ENCODE measurements around the gene ITPR2. TPM values are rescaled to one million over a fixed set of nuclear protein-coding genes. Genes with fewer than 3 reads are reported as not detected.

Gene ITPR2
- total RNA-seq, 1 donor from 2014 or later, result 16.7 TPM

DNA sequence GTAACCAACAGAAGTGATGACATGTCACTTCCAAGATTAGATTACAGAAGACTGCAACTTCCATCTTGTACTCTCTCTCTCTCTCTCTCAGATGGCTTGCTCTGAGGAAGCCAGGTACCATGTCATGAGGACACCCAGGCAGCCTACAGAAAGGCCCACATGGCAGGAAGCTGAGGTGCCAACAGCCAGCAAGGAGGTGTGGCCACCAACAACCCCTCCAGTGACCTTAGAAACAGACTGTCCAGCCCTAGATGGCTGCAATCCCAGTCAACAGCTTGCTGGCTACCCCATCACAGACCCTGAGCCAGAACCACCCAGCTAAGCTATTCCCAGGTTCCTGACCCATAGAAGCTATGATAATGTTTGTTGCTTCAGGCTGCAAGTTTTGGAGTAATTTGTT lies 178.4 kb downstream of the ITPR2 start:
- no peak for DNase-seq (ENCODE audit: low read depth, low spot score)
- peaks cover 6% of the 10 kb centered on the region for H3K9me3 Mint-ChIP-seq
- TF ChIP-seq, protein P1, sequence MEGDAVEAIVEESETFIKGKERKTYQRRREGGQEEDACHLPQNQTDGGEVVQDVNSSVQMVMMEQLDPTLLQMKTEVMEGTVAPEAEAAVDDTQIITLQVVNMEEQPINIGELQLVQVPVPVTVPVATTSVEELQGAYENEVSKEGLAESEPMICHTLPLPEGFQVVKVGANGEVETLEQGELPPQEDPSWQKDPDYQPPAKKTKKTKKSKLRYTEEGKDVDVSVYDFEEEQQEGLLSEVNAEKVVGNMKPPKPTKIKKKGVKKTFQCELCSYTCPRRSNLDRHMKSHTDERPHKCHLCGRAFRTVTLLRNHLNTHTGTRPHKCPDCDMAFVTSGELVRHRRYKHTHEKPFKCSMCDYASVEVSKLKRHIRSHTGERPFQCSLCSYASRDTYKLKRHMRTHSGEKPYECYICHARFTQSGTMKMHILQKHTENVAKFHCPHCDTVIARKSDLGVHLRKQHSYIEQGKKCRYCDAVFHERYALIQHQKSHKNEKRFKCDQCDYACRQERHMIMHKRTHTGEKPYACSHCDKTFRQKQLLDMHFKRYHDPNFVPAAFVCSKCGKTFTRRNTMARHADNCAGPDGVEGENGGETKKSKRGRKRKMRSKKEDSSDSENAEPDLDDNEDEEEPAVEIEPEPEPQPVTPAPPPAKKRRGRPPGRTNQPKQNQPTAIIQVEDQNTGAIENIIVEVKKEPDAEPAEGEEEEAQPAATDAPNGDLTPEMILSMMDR (conservative IDR thresholded peaks at IDR 0.05), result no peak
- no peak overlapping the region for H3K4me3 Mint-ChIP-seq
- peaks cover 19% of the 10 kb centered on the region for H3K36me3 Mint-ChIP-seq (ENCODE audit: low read depth)
- H3K27ac Mint-ChIP-seq (ENCODE audit: unreplicated experiment), result no peak overlapping the region
- H3K4me1 Mint-ChIP-seq, result no peaks in the 10 kb centered on the region
- H3K27me3 Mint-ChIP-seq (ENCODE audit: low read depth), result no peaks in the 10 kb centered on the region

DNA sequence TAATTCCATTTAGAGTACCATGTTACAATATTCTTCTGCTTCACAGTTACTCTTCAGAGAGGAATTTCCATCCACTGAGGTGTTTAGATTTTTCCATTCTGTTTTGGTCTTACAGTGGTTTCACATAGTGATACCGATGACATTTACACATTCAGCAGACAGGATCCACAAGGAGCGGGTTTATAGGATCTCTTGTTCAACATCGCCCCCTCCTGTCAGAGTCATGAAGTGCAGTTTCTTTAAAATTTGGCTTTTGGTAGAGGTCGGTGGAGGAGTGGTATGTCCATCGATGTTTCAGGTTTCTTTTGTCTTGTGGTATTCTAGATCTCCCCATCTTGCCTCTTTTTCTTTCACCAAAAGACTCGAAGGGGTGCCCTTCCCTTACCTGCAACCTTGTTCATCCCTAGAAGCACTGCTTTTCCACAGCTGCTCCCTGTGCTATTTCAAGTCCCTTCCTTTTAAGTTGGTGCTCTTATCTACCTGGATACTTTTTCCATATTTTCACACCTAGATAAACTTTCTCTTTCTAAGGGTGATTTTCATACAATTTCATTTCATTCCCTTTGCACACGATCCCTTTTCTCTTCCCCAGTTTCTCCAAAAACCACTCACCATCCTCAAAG lies 181.3 kb downstream of the ITPR2 start:
- peaks cover 6% of the 10 kb centered on the region for H3K9me3 Mint-ChIP-seq
- no peaks in the 10 kb centered on the region for H3K4me1 Mint-ChIP-seq
- peaks cover 16% of the 10 kb centered on the region for H3K36me3 Mint-ChIP-seq (ENCODE audit: low read depth)
- TF ChIP-seq, protein P1 (conservative IDR thresholded peaks at IDR 0.05), result peak; percentile 95
- H3K27ac Mint-ChIP-seq (ENCODE audit: unreplicated experiment), result no peak overlapping the region
- no peak overlapping the region for H3K4me3 Mint-ChIP-seq
- no peaks in the 10 kb centered on the region for H3K27me3 Mint-ChIP-seq (ENCODE audit: low read depth)
- peak; percentile 78 for DNase-seq (ENCODE audit: low read depth, low spot score)

DNA sequence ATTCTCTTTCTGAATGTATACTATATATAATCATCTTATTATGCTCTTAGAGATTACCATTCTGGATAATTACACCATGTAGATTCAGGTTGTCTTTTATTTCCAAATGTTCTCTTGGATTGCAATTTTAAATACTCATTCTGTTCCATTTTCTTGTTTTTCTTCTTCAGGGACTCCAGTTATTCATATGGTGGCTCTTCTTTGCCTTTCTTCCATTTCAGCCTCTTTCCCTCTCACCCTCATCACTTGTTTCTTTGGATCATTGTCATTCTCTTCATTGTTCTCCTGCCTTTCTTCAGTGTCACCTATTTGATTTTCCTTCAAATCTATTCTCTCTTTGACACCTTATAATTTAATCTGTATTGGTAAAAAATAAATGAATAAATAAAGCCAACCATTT lies 182.0 kb downstream of the ITPR2 start:
- DNase-seq (ENCODE audit: low read depth, low spot score), result no peak
- Mint-ChIP-seq H3K4me1 (no peaks in the 10 kb centered on the region), H3K4me3 (no peak overlapping the region), H3K27me3 (ENCODE audit: low read depth) (no peaks in the 10 kb centered on the region), H3K36me3 (ENCODE audit: low read depth) (peaks cover 14% of the 10 kb centered on the region), H3K9me3 (peaks cover 6% of the 10 kb centered on the region), H3K27ac (ENCODE audit: unreplicated experiment) (no peak overlapping the region)
- TF ChIP-seq, protein P1 (conservative IDR thresholded peaks at IDR 0.05), result no peak

DNA sequence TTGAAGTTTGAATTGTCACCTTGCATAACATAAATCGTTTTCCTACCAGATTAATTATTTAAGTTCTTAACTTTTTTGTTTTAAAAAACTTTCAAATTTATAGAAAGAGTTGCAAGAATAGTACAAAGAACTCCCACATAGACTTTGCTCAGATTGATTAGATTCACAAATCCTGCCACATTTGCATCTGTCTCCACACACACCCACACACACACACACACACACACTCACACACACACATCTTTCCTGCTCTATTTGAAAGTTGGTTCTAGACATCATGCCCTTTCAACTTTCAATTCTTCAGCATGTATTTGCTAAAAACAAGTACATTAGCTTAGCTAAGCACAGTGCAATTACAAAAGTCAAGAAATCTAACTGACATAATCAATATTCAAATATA lies 184.0 kb downstream of the ITPR2 start:
- no peak overlapping the region for H3K4me3 Mint-ChIP-seq

DNA sequence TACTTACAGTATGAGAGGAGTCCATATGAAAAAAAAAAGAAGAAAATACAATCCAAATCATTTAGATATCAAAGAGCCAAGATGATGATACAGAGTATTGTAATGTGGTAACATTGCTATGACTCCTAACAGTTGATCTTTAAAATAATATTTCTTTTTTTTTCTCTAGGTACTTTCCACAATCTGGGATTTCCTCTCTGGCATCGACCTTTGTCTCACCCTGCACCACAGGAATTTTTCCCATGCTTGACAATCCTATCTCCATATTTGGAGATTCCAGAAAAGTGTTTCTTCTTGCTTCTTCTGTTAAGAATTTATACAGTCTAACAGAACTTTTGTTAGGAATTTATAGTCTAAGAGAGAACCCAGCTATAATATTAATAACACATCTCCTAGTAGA lies 184.4 kb downstream of the ITPR2 start:
- no peak overlapping the region for H3K4me3 Mint-ChIP-seq
- TF ChIP-seq, protein P1 (conservative IDR thresholded peaks at IDR 0.05), result no peak
- no peaks in the 10 kb centered on the region for H3K27me3 Mint-ChIP-seq (ENCODE audit: low read depth)

More for the DNA sequence above, 184.0 kb downstream of the ITPR2 start:
- TF ChIP-seq, protein P1 (conservative IDR thresholded peaks at IDR 0.05), result no peak
- H3K27ac Mint-ChIP-seq (ENCODE audit: unreplicated experiment), result no peak overlapping the region
- H3K36me3 Mint-ChIP-seq (ENCODE audit: low read depth), result peaks cover 14% of the 10 kb centered on the region
- H3K9me3 Mint-ChIP-seq, result peaks cover 6% of the 10 kb centered on the region
- H3K4me1 Mint-ChIP-seq, result no peaks in the 10 kb centered on the region
- H3K27me3 Mint-ChIP-seq (ENCODE audit: low read depth), result no peaks in the 10 kb centered on the region
- DNase-seq (ENCODE audit: low read depth, low spot score), result no peak

More for the DNA sequence above, 184.4 kb downstream of the ITPR2 start:
- Mint-ChIP-seq H3K4me1 (peaks cover 2% of the 10 kb centered on the region), H3K36me3 (ENCODE audit: low read depth) (peaks cover 14% of the 10 kb centered on the region), H3K9me3 (peaks cover 6% of the 10 kb centered on the region), H3K27ac (ENCODE audit: unreplicated experiment) (no peak overlapping the region)
- no peak for DNase-seq (ENCODE audit: low read depth, low spot score)
